Lung (tissue), 12 donors: ENCODE data around the gene NEURL1B. TPM values are rescaled to one million over a fixed set of nuclear protein-coding genes. Genes with fewer than 3 reads are reported as not detected.

Experiments
- ATAC-seq: fragments of 200-7000 bp; cut with Tn5 transposase; one replicate; pipeline ENCODE4 v1.9.1; 2020; ENCODE audit warnings: moderate number of reproducible peaks; ENCODE audit not compliant: insufficient read depth, low FRiP score
- DNase-seq, 3 donors: peaks; one replicate each; pipeline ENCODE4 v3.0.0-alpha.2; 2013 to 2017
- H3K27ac ChIP-seq, 2 donors: one replicate each; pipeline ENCODE4 v1.5.1; 2013; ENCODE audit warnings: mild to moderate bottlenecking in 2 of 2, moderate library complexity in 2 of 2, control low read depth in 1 of 2, inconsistent platforms in 1 of 2, low read depth in 1 of 2, low read length in 1 of 2
- H3K27me3 ChIP-seq, 3 donors: one replicate each; pipeline ENCODE4 v1.5.1; 2013; ENCODE audit warnings: low read length in 2 of 3; ENCODE audit not compliant: control insufficient read depth in 3 of 3, insufficient read depth in 3 of 3
- H3K36me3 ChIP-seq, 4 donors: one replicate each; pipeline ENCODE4 v1.5.1; 2013; ENCODE audit warnings: low read length in 4 of 4, mild to moderate bottlenecking in 1 of 4, moderate library complexity in 1 of 4; ENCODE audit not compliant: control insufficient read depth in 4 of 4, insufficient read depth in 4 of 4
- H3K4me1 ChIP-seq, 5 donors: one replicate each; pipeline ENCODE4 v1.5.1; 2013; ENCODE audit warnings: low read length in 5 of 5, mild to moderate bottlenecking in 2 of 5, moderate library complexity in 1 of 5; ENCODE audit not compliant: control insufficient read depth in 5 of 5, insufficient read depth in 5 of 5
- H3K4me3 ChIP-seq: one replicate; pipeline ENCODE4 v1.5.1; 2013; ENCODE audit warnings: mild to moderate bottlenecking, control low read depth, moderate library complexity
- H3K9ac ChIP-seq, 2 donors: one replicate each; pipeline ENCODE4 v1.5.1; 2013; ENCODE audit warnings: low read length in 2 of 2, control low read depth in 1 of 2; ENCODE audit not compliant: insufficient read depth in 1 of 2
- H3K9me3 ChIP-seq, 4 donors: one replicate each; pipeline ENCODE4 v1.5.1; 2013; ENCODE audit warnings: low read length in 3 of 4, mild to moderate bottlenecking in 1 of 4, moderate library complexity in 1 of 4; ENCODE audit not compliant: control insufficient read depth in 4 of 4, insufficient read depth in 3 of 4
- WGBS, 2 donors: extraction: QIAGEN DNeasy Blood & Tissue Kit; methylation state at CpG; one replicate each; pipeline ENCODE4 v1.1.7; 2013; 5-methylcytosine and 5-hydroxymethylcytosine counted together
- polyA plus RNA-seq, 2 donors: library from polyadenylated mRNA; stranded (reverse); fragments of 200-250 nt; gene quantifications; one replicate each; pipeline ENCODE4 v1.2.1, GENCODE V29; 2013
- total RNA-seq, 2 donors: library from RNA; depleted of rRNA in 1 of 2; stranded (reverse); fragments of >200 nt in 1 of 2; gene quantifications; one replicate each; pipeline ENCODE4 v1.2.1, GENCODE V29; 2014 to 2021
- TF ChIP-seq, protein P1 (sequence below): IDR thresholded peaks from 2 replicates; pipeline ENCODE4 v1.5.1; 2012; ENCODE audit warnings: mild to moderate bottlenecking; ENCODE audit errors: control extremely low read depth, extremely low read depth
- donor health status: control.
- donor health status: control.
- donor health status: Bipolar disorder and iron deficiency.
- donor health status: healthy.
- donor health status: DM: yes; HTN: yes; CAD: no.

Gene NEURL1B
- total and polyA plus RNA-seq, 4 donors: 5.1 to 26.4 (median 11.8) TPM

DNA sequence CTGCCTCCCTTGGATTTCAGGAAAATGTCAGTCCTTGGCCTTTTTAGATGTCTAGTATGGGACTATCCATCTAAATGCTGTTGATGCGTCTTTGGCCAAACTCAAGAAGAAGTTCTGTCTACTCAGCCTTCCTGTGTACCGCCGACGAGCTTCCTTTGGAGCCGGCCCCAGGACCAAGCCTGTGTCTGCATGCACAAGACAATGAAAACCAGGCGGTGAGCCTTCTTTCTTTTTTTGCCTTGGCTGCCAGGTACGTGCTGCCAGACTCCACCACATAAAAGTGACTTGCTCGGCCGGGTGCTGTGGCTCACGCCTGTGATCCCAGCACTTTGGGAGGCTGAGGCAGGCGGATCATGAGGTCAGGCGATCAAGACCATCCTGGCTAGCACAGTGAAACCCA is 6.0 kb upstream of the NEURL1B start:
- no peak for ATAC-seq
- WGBS, 2 donors: 89 to 91% methylated on average over 12 of the region's 12 CpGs
- no peaks in the 10 kb centered on the region for H3K36me3 ChIP-seq
- no peaks in the 10 kb centered on the region for H3K4me1 ChIP-seq
- H3K27ac ChIP-seq: no peak overlapping the region
- H3K9me3 ChIP-seq: no peaks in the 10 kb centered on the region
- H3K4me3 ChIP-seq: no peak overlapping the region
- H3K9ac ChIP-seq: no peak overlapping the region
- no peak for DNase-seq
- H3K27me3 ChIP-seq: no peaks in the 10 kb centered on the region
- TF ChIP-seq, protein P1, sequence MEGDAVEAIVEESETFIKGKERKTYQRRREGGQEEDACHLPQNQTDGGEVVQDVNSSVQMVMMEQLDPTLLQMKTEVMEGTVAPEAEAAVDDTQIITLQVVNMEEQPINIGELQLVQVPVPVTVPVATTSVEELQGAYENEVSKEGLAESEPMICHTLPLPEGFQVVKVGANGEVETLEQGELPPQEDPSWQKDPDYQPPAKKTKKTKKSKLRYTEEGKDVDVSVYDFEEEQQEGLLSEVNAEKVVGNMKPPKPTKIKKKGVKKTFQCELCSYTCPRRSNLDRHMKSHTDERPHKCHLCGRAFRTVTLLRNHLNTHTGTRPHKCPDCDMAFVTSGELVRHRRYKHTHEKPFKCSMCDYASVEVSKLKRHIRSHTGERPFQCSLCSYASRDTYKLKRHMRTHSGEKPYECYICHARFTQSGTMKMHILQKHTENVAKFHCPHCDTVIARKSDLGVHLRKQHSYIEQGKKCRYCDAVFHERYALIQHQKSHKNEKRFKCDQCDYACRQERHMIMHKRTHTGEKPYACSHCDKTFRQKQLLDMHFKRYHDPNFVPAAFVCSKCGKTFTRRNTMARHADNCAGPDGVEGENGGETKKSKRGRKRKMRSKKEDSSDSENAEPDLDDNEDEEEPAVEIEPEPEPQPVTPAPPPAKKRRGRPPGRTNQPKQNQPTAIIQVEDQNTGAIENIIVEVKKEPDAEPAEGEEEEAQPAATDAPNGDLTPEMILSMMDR: no peak

DNA sequence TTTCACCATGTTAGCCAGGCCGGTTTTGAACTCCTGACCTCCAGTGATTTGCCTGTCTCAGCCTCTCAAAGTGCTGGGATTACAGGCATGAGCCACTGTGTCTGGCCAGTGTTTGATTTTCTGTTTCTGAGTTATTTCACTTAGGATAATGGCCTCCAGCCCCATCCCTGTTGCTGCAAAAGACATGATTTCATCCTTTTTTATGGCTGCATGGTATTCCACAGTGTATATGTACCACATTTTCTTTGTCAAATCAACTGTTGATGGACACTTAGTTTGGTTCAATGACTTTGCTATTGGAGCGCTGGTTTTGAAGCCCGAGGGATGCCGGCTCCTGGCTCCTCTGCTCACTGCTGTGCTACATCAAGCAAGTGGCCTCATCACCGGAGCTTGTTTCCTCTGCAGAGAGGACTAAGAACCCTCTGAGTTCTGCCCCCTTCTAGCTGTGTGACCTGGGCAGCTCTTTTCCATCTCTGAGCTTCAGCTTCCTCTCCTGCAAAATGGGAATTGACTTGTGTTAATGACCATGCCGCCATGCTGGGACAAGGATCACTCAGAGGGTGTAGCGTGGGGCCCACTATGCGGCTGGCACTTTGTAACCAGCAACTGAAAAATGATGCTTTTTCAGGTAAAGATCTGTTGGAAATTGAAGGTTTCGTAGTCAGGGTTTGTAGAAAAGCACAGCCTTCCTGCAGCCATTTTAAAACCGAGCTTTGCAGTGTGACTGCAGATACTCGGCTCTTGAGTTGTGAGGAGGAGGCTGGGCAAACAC is 4.6 kb upstream of the NEURL1B start:
- no peak for ATAC-seq
- Histone ChIP-seq H3K27me3 (no peaks in the 10 kb centered on the region), H3K4me1 (peaks cover 0 to 7% (median 0%) of the 10 kb centered on the region in 5 donors), H3K9me3 (no peaks in the 10 kb centered on the region), H3K4me3 (no peak overlapping the region), H3K36me3 (no peaks in the 10 kb centered on the region), H3K27ac (no peak overlapping the region), H3K9ac (no peak overlapping the region)
- TF ChIP-seq, protein P1: no peak
- no peak for DNase-seq
- 92 to 95% methylated on average over 11 of the region's 11 CpGs for WGBS, 2 donors

DNA sequence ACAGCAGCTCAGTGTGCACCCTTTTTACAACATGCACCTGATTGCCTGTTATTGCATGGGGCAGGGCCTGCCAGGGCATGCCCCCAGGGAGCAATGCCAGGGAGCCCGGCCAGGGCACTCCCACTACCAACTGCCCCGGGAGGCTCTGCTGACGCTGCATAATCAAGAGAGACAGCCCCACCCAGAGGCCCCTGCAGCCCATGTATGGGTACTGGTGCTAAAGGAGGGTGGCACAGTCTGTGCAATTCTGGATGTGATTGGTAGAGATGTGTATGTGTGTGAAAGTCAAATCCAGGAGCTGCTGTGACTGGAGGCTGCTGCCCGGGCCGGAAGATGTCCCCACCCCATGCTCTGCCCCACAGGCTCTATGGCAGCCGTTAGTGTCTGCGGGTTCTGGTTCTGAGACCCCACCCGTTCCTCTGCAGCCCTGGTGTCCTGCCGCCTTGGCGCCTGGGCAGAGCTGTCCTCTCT is 3.9 kb upstream of the NEURL1B start:
- DNase-seq: no peak

More for the DNA sequence above, 3.9 kb upstream of the NEURL1B start:
- Histone ChIP-seq H3K27me3 (no peaks in the 10 kb centered on the region), H3K9me3 (no peaks in the 10 kb centered on the region), H3K4me1 (peaks cover 0 to 12% (median 0%) of the 10 kb centered on the region in 5 donors), H3K27ac (no peak overlapping the region), H3K36me3 (no peaks in the 10 kb centered on the region), H3K9ac (no peak overlapping the region), H3K4me3 (no peak overlapping the region)
- TF ChIP-seq, protein P1: no peak
- no peak for ATAC-seq
- WGBS, 2 donors: 57 to 71% methylated on average over 10 of the region's 10 CpGs
